Measurements from ENCODE around the gene SAMSN1. TPM values are rescaled to one million over a fixed set of nuclear protein-coding genes. Genes with fewer than 3 reads are reported as not detected.

Gene SAMSN1
- total RNA-seq, 1 experiment from 2014 or later, result 0.44 TPM

DNA sequence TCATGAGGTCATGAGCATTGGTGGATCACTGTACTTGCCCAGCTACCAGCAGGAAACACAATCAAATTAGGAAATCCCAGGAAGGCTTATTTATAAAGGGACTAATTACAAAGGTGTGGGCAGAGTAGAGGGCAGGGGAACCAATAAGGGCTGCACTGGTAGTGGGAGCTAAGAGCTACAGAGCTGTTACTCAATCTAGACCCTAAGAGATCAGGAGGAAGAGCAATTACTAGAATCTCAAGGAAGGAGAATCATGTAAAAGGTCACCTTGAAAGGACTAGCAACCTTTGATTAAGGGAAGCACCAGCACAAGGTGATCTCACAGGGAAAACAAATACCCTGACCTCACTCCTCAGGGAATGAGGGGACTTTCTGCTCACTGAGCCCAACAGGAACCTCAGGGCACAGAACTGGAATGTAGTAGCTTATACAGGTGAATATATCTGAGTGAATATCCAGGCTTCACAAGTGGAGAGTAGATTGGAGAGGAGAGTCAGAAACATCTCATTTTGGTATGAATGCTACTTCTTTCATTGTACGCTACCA, 66.8 kb downstream of the SAMSN1 start:
- no peaks in the 10 kb centered on the region for H3K27me3 ChIP-seq (ENCODE audit: control insufficient read depth, insufficient read depth, low read length)
- in situ Hi-C loops (cut with HindIII; ENCODE audit: low pct_unique_long_range_greater_than_20kb, low sequenced_read_pairs) (no loop called here), intact Hi-C loops (cut with micrococcal nuclease; ENCODE audit: unreplicated experiment) (no loop called here)
- H3K4me3 ChIP-seq (ENCODE audit: low read depth in 2 of 2, low read length in 2 of 2), result no peak overlapping the region
- BruUV-seq (replicated peaks), result no TSS peak
- no peaks in the 10 kb centered on the region for H3K4me1 ChIP-seq (ENCODE audit: control insufficient read depth, insufficient read depth, low read length)
- TF ChIP-seq CTCF (IDR thresholded peaks at IDR 0.05) (no peak), SIN3A (IDR thresholded peaks at IDR 0.05; ENCODE audit: borderline replicate concordance, insufficient read depth, low read depth, low read length) (no peak), POLR2AphosphoS5 (IDR thresholded peaks at IDR 0.05; ENCODE audit: low read depth, low read length) (no peak), TCF7L2 (IDR thresholded peaks at IDR 0.05; ENCODE audit: low read depth, low read length) (no peak), REST (IDR thresholded peaks at IDR 0.05; ENCODE audit: insufficient read depth in 1 of 2, low read depth in 2 of 2, low read length in 1 of 2) (no peak)
- no peak for DNase-seq (ENCODE audit: low read depth, low spot score)
- ChIA-PET CTCF (no interaction called here), POLR2A (no interaction called here)
- no peak for ATAC-seq
- no peaks in the 10 kb centered on the region for H3K9me3 ChIP-seq (ENCODE audit: control insufficient read depth, insufficient read depth, low read depth, low read length)
- H3K27ac ChIP-seq (ENCODE audit: low read length), result no peak overlapping the region
- H3K36me3 ChIP-seq (ENCODE audit: control insufficient read depth, insufficient read depth, low read length), result no peaks in the 10 kb centered on the region

DNA sequence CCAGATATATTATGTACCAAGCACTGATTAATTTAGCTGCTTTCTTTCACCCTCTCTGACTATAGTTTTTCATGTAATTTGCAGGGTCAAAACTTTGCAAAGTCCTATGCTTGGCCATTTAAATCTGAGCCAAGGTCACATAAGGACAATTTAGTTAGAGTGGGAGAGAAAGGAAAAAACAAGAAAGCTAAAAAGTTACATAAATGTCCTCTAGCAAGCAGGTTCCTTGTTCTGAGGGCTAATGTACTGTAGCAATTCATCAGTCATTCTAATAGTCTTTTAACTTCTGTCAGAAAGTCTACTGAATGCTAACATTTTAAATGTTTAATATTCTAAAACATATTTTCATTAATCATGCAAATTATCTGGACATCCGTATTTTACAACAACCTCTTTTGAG, 68.3 kb downstream of the SAMSN1 start:
- ChIA-PET CTCF (no interaction called here), POLR2A (no interaction called here)
- no peak for DNase-seq (ENCODE audit: low read depth, low spot score)
- no TSS peak for BruUV-seq (replicated peaks)
- no peaks in the 10 kb centered on the region for H3K27me3 ChIP-seq (ENCODE audit: control insufficient read depth, insufficient read depth, low read length)
- TF ChIP-seq POLR2AphosphoS5 (IDR thresholded peaks at IDR 0.05; ENCODE audit: low read depth, low read length) (no peak), TCF7L2 (IDR thresholded peaks at IDR 0.05; ENCODE audit: low read depth, low read length) (no peak), SIN3A (IDR thresholded peaks at IDR 0.05; ENCODE audit: borderline replicate concordance, insufficient read depth, low read depth, low read length) (no peak), CTCF (IDR thresholded peaks at IDR 0.05) (no peak), REST (IDR thresholded peaks at IDR 0.05; ENCODE audit: insufficient read depth in 1 of 2, low read depth in 2 of 2, low read length in 1 of 2) (no peak)
- H3K27ac ChIP-seq (ENCODE audit: low read length), result no peak overlapping the region
- no peak for ATAC-seq
- intact Hi-C loops (cut with micrococcal nuclease; ENCODE audit: unreplicated experiment) (no loop called here), in situ Hi-C loops (cut with HindIII; ENCODE audit: low pct_unique_long_range_greater_than_20kb, low sequenced_read_pairs) (no loop called here)
- H3K36me3 ChIP-seq (ENCODE audit: control insufficient read depth, insufficient read depth, low read length), result no peaks in the 10 kb centered on the region
- H3K4me1 ChIP-seq (ENCODE audit: control insufficient read depth, insufficient read depth, low read length), result no peaks in the 10 kb centered on the region
- no peak overlapping the region for H3K4me3 ChIP-seq (ENCODE audit: low read depth in 2 of 2, low read length in 2 of 2)
- H3K9me3 ChIP-seq (ENCODE audit: control insufficient read depth, insufficient read depth, low read depth, low read length), result no peaks in the 10 kb centered on the region

Data from Panc1 (cell line).